Osteocyte (in vitro differentiated cells): ENCODE results near the gene ARGFX. TPM values are rescaled to one million over a fixed set of nuclear protein-coding genes. Genes with fewer than 3 reads are reported as not detected.

ENCODE experiments used
- DNase-seq: peaks from one replicate; pipeline ENCODE4 v3.0.0; 2021; ENCODE audit warnings: mixed read lengths; ENCODE audit not compliant: unreplicated experiment; ENCODE audit errors: extremely low spot score
- H3K27ac Mint-ChIP-seq: one replicate; pipeline ENCODE4 v1.8.0; 2021; ENCODE audit warnings: mild to moderate bottlenecking, mixed read lengths; ENCODE audit not compliant: unreplicated experiment
- H3K27me3 Mint-ChIP-seq: one replicate; pipeline ENCODE4 v1.8.0; 2021; ENCODE audit warnings: mixed read lengths; ENCODE audit not compliant: unreplicated experiment
- H3K36me3 Mint-ChIP-seq: one replicate; pipeline ENCODE4 v1.8.0; 2021; ENCODE audit warnings: mixed read lengths; ENCODE audit not compliant: unreplicated experiment
- H3K4me1 Mint-ChIP-seq: one replicate; pipeline ENCODE4 v1.8.0; 2021; ENCODE audit warnings: mixed read lengths; ENCODE audit not compliant: unreplicated experiment
- H3K4me3 Mint-ChIP-seq: one replicate; pipeline ENCODE4 v1.8.0; 2021; ENCODE audit warnings: mild to moderate bottlenecking, moderate library complexity, mixed read lengths; ENCODE audit not compliant: unreplicated experiment
- H3K9me3 Mint-ChIP-seq: one replicate; pipeline ENCODE4 v1.8.0; 2021; ENCODE audit warnings: mixed read lengths; ENCODE audit not compliant: unreplicated experiment
- total RNA-seq: library from RNA; stranded (reverse); gene quantifications from 2 replicates; pipeline ENCODE4 v1.2.1, GENCODE V29; 2021
- TF ChIP-seq, protein P1 (sequence below): fragments of 200-600 bp; sonication (generic); IDR thresholded peaks from 2 replicates; pipeline ENCODE4 v1.5.0; 2021; ENCODE audit warnings: antibody characterized with exemption, mild to moderate bottlenecking, moderate library complexity

Gene ARGFX
- total RNA-seq, 1 donor from 2014 or later, result not detected

GRCh38 chr3:121557426-121557934, 10.3 kb upstream of the ARGFX start:
- H3K9me3 Mint-ChIP-seq, result no peaks in the 10 kb centered on the region
- H3K36me3 Mint-ChIP-seq, result no peaks in the 10 kb centered on the region
- H3K4me3 Mint-ChIP-seq, result no peak overlapping the region
- no peak overlapping the region for H3K27ac Mint-ChIP-seq
- DNase-seq, result no peak
- TF ChIP-seq, protein P1, sequence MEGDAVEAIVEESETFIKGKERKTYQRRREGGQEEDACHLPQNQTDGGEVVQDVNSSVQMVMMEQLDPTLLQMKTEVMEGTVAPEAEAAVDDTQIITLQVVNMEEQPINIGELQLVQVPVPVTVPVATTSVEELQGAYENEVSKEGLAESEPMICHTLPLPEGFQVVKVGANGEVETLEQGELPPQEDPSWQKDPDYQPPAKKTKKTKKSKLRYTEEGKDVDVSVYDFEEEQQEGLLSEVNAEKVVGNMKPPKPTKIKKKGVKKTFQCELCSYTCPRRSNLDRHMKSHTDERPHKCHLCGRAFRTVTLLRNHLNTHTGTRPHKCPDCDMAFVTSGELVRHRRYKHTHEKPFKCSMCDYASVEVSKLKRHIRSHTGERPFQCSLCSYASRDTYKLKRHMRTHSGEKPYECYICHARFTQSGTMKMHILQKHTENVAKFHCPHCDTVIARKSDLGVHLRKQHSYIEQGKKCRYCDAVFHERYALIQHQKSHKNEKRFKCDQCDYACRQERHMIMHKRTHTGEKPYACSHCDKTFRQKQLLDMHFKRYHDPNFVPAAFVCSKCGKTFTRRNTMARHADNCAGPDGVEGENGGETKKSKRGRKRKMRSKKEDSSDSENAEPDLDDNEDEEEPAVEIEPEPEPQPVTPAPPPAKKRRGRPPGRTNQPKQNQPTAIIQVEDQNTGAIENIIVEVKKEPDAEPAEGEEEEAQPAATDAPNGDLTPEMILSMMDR, result no peak
- H3K4me1 Mint-ChIP-seq, result no peaks in the 10 kb centered on the region
- peaks cover 3% of the 10 kb centered on the region for H3K27me3 Mint-ChIP-seq

- H3K27me3 Mint-ChIP-seq, result peaks cover 2% of the 10 kb centered on the region
- no peak for DNase-seq
- H3K27ac Mint-ChIP-seq, result no peak overlapping the region
- H3K36me3 Mint-ChIP-seq, result no peaks in the 10 kb centered on the region
- no peak overlapping the region for H3K4me3 Mint-ChIP-seq
- no peaks in the 10 kb centered on the region for H3K9me3 Mint-ChIP-seq
- H3K4me1 Mint-ChIP-seq, result no peaks in the 10 kb centered on the region
- TF ChIP-seq, protein P1, result no peak
Observed at GRCh38 chr3:121562148-121562547, 5.6 kb upstream of the ARGFX start.

GRCh38 chr3:121566773-121567172, 976 bp upstream of the ARGFX start:
- no peaks in the 10 kb centered on the region for H3K36me3 Mint-ChIP-seq

GRCh38 chr3:121574449-121574848, 6.7 kb downstream of the ARGFX start:
- H3K9me3 Mint-ChIP-seq, result no peaks in the 10 kb centered on the region
- no peak overlapping the region for H3K4me3 Mint-ChIP-seq
- peaks cover 3% of the 10 kb centered on the region for H3K27me3 Mint-ChIP-seq
- no peaks in the 10 kb centered on the region for H3K36me3 Mint-ChIP-seq
- TF ChIP-seq, protein P1, result no peak
- no peak for DNase-seq
- no peak overlapping the region for H3K27ac Mint-ChIP-seq
- no peaks in the 10 kb centered on the region for H3K4me1 Mint-ChIP-seq

More at GRCh38 chr3:121566773-121567172, 976 bp upstream of the ARGFX start:
- Mint-ChIP-seq H3K4me3 (no peak overlapping the region), H3K27ac (no peak overlapping the region), H3K9me3 (no peaks in the 10 kb centered on the region), H3K4me1 (no peaks in the 10 kb centered on the region), H3K27me3 (peaks cover 3% of the 10 kb centered on the region)
- DNase-seq, result no peak
- TF ChIP-seq, protein P1, result no peak

GRCh38 chr3:121581691-121582090, 13.9 kb downstream of the ARGFX start:
- peaks cover 23% of the 10 kb centered on the region for H3K27me3 Mint-ChIP-seq
- H3K4me1 Mint-ChIP-seq, result no peaks in the 10 kb centered on the region
- no peaks in the 10 kb centered on the region for H3K36me3 Mint-ChIP-seq
- DNase-seq, result no peak
- no peak overlapping the region for H3K4me3 Mint-ChIP-seq
- H3K9me3 Mint-ChIP-seq, result no peaks in the 10 kb centered on the region
- TF ChIP-seq, protein P1, result no peak
- no peak overlapping the region for H3K27ac Mint-ChIP-seq
